ENCODE measurements around the gene ICA1L.
"Not testable (repeated sequence)": the region's sequence is repeated elsewhere in the genome, so short reads cannot be mapped to it uniquely, and the experiment has no call there.

ICA1L gene

GRCh38 chr2:202847693-202848524 is 23.7 kb downstream of the ICA1L start:
- DNase-seq, result no peak

GRCh38 chr2:202844656-202845055 is 26.9 kb downstream of the ICA1L start:
- DNase-seq, result no peak

GRCh38 chr2:202842690-202843089 is 28.9 kb downstream of the ICA1L start:
- no peak for DNase-seq

GRCh38 chr2:202841090-202841867 is 30.3 kb downstream of the ICA1L start:
- no peak for DNase-seq

- DNase-seq, result no peak
These were observed 40.0 kb downstream of the ICA1L start for GRCh38 chr2:202831242-202832220.

- no peak for DNase-seq
These were observed 46.7 kb downstream of the ICA1L start for GRCh38 chr2:202824901-202825300.

- no peak for DNase-seq
These were observed 49.2 kb downstream of the ICA1L start for GRCh38 chr2:202822411-202822810.

- DNase-seq, result no peak
These were observed 50.1 kb downstream of the ICA1L start for GRCh38 chr2:202821206-202822160.

- no peak for DNase-seq
These were observed 53.2 kb downstream of the ICA1L start for GRCh38 chr2:202818321-202818720.

GRCh38 chr2:202817771-202818170 is 53.8 kb downstream of the ICA1L start:
- DNase-seq, result no peak

- DNase-seq, result no peak
These were observed 55.8 kb downstream of the ICA1L start for GRCh38 chr2:202815548-202816360.

- DNase-seq, result no peak
These were observed 57.3 kb downstream of the ICA1L start for GRCh38 chr2:202814226-202814625.

GRCh38 chr2:202813387-202813786 is 58.2 kb downstream of the ICA1L start:
- DNase-seq, result no peak

- no peak for DNase-seq
These were observed 62.8 kb downstream of the ICA1L start for GRCh38 chr2:202808754-202809153.

- DNase-seq, result not testable (repeated sequence)
These were observed 64.0 kb downstream of the ICA1L start for GRCh38 chr2:202807431-202808138.

- not testable (repeated sequence) for DNase-seq
These were observed 65.7 kb downstream of the ICA1L start for GRCh38 chr2:202805911-202806310.

- DNase-seq, result no peak
These were observed 73.6 kb downstream of the ICA1L start for GRCh38 chr2:202797944-202798343.

- DNase-seq, result no peak
These were observed 80.9 kb downstream of the ICA1L start for GRCh38 chr2:202790676-202791075.

GRCh38 chr2:202786842-202787241 is 84.7 kb downstream of the ICA1L start:
- DNase-seq, result no peak

GRCh38 chr2:202782940-202783558 is 88.5 kb downstream of the ICA1L start:
- DNase-seq, result no peak
